GM19023 (cell line): ENCODE measurements around the gene MYO9B.
A peak's percentile ranks its signal among the peaks of the same experiment; 100 is the strongest.

Experiments
- ATAC-seq: cut with Tn5 transposase; IDR thresholded peaks from one replicate; pipeline ENCODE4 v1.9.1; 2021; ENCODE audit warnings: mild to moderate bottlenecking, moderate library complexity; ENCODE audit not compliant: unreplicated experiment

Gene MYO9B

GRCh38 chr19:17058236-17058635 is 17.3 kb upstream of the MYO9B start:
- no peak for ATAC-seq

DNA sequence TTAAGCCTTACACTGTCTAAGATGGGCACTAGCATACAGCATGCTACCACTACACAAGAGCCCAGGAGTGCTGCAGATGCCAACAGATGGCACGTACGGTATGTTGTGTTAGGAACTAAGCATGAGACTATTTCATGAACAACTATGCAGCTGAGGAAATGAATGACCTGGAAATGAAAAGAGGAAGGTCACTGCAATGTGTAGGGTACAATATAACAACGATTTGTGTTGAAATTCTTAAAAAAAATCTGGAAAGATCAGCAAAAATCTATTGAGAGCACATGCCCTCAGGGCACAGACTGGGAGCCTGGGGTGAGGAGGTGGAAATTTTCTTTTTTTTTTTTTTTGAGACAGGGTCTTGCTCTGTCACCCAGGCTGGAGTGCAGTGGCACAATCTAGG is 14.8 kb upstream of the MYO9B start:
- no peak for ATAC-seq

- ATAC-seq: no peak
These were observed 14.4 kb upstream of the MYO9B start for GRCh38 chr19:17061205-17061604.

- ATAC-seq: no peak
These were observed 13.9 kb upstream of the MYO9B start for GRCh38 chr19:17061691-17062090.

GRCh38 chr19:17063428-17063827 is 12.1 kb upstream of the MYO9B start:
- no peak for ATAC-seq

GRCh38 chr19:17069193-17069592 is 6.4 kb upstream of the MYO9B start:
- no peak for ATAC-seq

DNA sequence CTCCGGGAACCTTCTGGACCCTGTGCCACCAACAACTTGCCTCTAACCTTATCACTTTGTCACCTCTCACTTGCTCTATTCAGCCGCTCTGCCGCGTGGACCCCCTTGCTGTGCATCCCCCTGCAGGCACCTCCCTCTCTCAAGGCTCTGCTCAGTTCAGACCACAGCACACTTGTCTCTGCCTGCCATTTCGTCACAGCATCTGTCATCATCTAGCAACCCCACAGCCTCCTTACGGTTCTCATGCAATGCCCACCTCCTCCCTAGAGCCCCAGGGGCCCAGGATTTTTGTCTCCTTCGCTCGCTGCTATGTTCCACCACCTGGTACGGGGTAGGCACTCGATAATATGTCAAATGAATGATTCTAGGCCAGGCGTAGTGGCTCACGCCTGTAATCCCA is 5.2 kb upstream of the MYO9B start:
- ATAC-seq: no peak

DNA sequence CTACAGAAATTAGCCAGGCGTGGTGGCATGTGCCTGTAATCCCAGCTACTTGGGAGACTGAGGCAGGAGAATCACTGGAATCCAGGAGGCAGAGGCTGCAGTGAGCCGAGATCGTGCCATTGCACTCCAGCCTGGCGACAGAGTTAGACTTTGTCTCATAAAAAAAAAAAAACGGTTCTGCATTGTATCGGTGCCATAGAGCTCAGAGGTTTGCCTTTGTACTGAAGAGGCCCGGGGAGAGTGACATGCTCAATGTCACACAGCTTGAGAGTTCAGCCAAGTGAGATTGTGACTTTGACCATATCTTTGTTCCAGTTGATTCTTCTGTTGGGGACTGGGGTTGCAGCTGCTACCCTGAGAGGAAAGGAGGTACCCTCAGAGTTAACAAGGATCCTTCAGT is 4.7 kb upstream of the MYO9B start:
- ATAC-seq: no peak

GRCh38 chr19:17073869-17074633 is 1.5 kb upstream of the MYO9B start:
- no peak for ATAC-seq

GRCh38 chr19:17074634-17075034 is 943 bp upstream of the MYO9B start:
- no peak for ATAC-seq

DNA sequence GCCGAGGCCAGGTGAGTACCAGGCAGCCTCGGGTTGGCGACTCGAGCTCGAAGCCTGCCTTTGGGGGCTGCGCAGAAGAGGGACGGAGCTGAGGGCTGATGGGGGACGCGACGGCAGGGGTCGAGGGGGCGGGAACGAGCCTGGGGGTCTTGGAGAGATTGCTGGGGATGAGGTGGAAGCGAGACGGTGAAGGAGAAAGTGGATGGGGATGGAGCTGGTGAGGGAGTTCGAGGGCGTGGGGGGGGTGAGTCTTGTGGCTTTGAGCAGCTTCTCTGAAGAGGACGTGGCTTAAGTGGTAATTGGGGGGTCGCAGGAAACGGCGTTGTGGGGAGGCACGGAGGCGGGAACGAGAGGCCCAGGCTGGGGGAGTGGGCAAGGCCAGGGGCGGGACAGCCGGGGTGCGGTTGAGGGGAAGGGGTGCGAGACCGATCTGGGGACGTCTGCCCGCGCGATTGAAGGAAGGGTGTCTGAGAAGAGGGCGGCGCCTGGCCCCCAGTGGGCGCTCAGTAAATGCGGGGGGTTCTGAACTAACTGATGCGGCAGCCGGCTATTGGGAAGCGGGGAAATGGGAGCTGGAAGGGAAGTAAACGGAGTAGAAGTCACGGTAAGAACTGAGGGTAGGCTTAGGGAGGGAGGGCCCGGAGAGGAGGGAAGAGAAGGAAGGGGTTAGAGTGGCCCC is 426 bp downstream of the MYO9B start:
- ATAC-seq: no peak

GRCh38 chr19:17076543-17076991 is 990 bp downstream of the MYO9B start:
- ATAC-seq: no peak

- ATAC-seq: no peak
These were observed 2.0 kb downstream of the MYO9B start for GRCh38 chr19:17077447-17078028.

DNA sequence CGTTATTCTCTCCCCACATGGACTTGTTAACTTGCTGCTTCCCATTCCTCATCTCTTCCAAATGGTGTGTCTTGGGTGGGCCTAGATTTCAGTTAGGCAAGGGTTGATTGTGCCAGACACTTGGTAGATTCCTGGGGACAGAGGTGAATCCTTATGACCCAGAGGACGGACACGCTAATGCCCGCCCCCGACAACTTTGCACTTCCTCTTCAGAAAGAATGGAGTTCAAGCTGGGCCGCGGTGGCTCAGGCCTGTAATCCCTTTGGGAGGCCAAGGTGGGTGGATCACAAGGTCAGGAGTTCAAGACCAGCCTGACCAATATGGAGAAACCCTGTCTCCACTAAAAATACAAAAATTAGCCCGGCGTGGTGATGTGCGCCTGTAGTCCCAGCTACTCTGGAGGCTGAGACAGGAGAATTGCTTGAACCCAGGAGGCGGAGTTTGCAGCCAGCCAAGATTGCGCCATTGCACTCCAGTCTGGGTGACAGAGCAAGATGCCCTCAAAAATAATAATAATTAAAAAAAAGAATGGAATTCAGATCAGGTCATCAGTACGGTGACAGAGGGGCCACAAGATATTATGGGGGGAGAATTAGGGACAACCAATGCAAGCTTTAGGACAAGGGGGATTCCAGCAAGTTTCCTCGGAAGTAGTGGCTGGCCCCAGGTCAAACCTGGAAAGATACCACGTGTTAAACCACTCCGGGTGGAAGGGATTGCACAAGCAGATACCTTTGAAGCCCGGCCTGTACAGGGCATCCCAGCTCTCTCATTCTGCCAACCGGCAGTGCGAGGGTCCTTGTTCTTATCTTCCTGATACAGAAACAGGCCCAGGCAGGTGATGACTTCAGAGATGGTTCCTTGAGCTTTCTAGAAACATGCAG is 2.7 kb downstream of the MYO9B start:
- ATAC-seq: no peak

GRCh38 chr19:17078920-17079709 is 3.5 kb downstream of the MYO9B start:
- ATAC-seq: no peak

DNA sequence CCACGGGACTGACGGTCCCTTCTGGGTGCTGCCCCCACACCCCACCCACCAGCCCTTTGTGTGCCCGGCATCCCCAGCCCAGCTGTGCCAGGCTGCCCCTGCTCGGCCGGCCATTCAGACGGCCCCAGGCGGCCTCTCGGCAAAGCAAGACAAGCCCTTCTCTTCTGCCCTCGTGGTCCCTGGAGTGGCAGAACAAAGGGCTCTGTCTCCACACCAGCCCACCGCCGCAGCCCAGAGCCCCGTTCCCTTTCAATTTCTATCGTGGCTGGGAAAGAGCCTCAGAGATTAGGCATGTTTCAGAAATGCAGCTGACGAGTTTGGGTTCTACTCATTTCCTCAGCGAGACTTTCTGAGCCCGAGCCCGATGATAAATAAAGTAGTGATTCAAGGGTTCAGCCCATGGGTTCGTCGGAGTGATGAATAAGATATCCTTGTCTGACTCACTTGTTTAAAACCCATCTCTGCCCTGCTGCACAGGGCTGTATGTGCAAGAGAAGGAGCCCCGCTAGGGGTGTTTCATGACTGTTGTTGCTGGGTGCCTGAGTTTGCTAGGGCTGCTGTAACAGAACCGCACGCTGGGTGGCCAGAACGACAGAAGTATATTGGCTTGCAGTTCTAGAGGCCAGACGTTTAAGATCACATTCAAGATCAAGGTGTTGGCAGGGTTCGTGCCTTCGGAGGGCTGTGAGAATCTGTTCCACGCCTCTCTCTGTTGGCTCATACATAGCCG is 4.3 kb downstream of the MYO9B start:
- ATAC-seq: peak; percentile 29

GRCh38 chr19:17080440-17080801 is 4.8 kb downstream of the MYO9B start:
- ATAC-seq: no peak

GRCh38 chr19:17081672-17082630 is 6.4 kb downstream of the MYO9B start:
- no peak for ATAC-seq

DNA sequence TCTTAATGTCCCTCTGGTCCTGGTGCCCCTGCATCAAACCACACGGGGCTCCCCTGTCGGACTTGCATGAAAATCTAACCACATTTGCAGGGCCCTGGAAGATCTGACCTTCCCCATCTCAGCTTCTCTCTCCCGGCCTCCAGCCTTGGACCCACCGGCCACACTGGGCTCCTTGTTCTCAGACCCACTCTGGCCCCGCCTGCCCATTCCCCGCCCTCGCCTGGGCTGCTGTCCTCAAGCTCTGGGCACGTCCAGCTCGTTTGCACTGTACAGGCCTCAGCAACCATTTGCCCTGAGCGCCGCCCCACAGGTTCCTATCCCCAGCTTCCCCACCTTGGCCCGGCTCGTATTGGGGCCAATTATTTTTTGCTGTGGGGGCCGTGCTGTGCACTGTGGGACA is 10.5 kb downstream of the MYO9B start:
- ATAC-seq: no peak
